ENCODE results near the gene ITGA2.

DNA sequence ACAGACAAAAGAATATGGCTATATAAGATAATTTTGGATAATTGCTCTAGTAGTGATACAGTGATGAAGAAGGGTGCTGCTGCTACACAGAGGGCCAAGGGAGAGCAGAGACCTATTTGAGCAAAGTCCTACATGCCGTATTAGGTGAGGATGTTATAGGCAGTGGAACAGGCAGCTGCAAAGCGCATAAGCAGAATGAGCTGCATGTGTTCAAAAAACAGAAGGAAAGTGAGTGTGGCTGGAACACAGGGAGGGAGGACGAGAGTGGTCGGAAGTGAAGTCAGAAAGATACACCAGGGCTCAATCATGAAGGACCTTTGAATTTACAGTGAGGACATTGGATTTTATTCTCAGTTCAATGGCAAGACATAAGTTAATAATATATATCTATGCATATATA is 35.4 kb downstream of the ITGA2 start:
- TF ChIP-seq, protein P1, sequence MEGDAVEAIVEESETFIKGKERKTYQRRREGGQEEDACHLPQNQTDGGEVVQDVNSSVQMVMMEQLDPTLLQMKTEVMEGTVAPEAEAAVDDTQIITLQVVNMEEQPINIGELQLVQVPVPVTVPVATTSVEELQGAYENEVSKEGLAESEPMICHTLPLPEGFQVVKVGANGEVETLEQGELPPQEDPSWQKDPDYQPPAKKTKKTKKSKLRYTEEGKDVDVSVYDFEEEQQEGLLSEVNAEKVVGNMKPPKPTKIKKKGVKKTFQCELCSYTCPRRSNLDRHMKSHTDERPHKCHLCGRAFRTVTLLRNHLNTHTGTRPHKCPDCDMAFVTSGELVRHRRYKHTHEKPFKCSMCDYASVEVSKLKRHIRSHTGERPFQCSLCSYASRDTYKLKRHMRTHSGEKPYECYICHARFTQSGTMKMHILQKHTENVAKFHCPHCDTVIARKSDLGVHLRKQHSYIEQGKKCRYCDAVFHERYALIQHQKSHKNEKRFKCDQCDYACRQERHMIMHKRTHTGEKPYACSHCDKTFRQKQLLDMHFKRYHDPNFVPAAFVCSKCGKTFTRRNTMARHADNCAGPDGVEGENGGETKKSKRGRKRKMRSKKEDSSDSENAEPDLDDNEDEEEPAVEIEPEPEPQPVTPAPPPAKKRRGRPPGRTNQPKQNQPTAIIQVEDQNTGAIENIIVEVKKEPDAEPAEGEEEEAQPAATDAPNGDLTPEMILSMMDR (IDR thresholded peaks at IDR 0.05): no peak
- TF ChIP-seq POLR2AphosphoS5 (IDR thresholded peaks at IDR 0.05): no peak
- no peak for TF ChIP-seq POLR2A (IDR thresholded peaks at IDR 0.05)

All from prostate gland (tissue), 2 donors.